HG02885 (cell line): ENCODE results near the gene CNOT6.
"Not testable (repeated sequence)": the region's sequence is repeated elsewhere in the genome, so short reads cannot be mapped to it uniquely, and the experiment has no call there.

Source experiments
- ATAC-seq: cut with Tn5 transposase; IDR thresholded peaks from one replicate; pipeline ENCODE4 v1.9.1; 2021; ENCODE audit warnings: mild to moderate bottlenecking; ENCODE audit not compliant: unreplicated experiment, poor library complexity

Gene CNOT6

DNA sequence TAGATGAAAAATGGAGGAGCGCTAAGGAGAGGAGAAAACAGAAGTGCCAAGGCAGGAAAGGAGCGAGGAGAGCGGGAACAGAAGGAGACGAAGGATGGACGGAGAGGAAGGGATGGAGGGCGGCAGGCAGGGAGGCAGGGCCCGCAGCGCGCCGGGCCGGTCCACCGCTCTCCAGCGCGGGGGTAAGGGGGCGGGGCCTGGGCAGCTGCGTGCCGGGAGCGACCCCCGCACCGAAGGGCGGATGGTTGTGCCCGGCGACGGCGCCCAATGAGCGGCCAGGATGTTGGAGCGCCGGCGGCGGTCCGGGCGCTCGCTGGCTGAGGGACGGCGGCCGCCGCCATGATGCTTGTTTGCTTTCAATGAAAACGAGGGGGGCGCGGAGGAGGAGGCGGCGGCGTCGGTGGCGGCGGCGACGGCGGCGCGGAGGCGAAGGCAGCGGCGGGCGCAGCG, at the start of gene CNOT6:
CNOT6 (plus strand) TSS at position 320 of the 450 bp plus-strand sequence. CDS start 34,898 bp downstream, outside the sequence.
- peak; percentile 94 for ATAC-seq

DNA sequence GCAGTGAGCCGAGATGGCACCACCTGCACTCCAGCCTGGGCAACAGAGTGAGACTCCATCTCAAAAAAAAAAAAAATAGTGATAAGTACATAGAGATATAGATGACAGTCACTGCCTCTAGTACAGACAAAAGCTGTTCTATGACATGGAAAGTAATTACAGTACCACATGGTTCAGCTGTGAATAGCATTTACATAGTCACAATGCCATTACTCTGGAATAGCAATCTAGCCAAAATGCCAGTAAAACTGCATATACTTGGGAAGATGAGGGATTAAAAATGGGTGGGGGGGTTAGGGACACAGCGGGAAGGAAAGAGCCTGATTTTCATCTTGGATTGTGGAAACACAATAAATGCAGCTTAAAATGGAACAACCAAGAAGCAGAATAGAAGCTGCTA, 39.4 kb upstream of the CNOT6 start:
- no peak for ATAC-seq

DNA sequence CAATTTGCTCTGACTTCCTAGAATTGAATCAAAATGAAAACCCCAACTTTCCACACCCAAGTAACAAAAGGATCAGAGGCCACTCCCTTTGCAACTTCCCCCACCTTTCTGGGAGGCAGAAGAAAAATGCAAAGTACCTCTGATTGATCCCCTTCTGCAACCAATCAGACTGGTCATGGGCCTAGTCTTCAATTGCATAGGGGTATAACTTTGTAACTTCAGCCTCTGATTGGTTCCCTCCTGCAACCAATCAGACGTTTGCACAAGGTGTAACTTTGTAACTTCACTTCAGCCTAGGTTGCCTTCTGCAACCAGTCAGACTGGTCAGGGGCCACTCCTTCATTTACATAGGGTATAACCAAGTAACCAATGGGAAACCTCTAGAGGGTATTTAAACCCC, 38.3 kb upstream of the CNOT6 start:
- no peak for ATAC-seq

DNA sequence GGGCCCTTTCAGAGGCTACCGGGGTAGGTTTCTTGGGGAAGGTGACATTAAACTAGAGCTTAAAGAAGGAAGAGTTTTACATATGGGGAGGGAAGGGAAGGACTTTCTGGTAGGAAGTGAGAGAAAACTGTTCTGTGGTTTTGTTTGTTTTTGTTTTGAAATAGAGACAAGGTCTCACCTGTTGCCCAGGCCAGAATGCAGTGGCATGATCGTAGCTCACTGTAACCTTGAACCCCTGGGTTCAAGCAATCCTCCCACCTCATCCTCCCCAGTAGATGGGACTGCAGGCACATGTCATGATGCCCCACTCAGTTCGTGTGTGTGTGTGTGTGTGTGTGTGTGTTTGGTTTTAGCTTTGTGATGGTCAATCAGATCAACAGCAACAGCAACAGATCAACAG, 37.4 kb upstream of the CNOT6 start:
- no peak for ATAC-seq

DNA sequence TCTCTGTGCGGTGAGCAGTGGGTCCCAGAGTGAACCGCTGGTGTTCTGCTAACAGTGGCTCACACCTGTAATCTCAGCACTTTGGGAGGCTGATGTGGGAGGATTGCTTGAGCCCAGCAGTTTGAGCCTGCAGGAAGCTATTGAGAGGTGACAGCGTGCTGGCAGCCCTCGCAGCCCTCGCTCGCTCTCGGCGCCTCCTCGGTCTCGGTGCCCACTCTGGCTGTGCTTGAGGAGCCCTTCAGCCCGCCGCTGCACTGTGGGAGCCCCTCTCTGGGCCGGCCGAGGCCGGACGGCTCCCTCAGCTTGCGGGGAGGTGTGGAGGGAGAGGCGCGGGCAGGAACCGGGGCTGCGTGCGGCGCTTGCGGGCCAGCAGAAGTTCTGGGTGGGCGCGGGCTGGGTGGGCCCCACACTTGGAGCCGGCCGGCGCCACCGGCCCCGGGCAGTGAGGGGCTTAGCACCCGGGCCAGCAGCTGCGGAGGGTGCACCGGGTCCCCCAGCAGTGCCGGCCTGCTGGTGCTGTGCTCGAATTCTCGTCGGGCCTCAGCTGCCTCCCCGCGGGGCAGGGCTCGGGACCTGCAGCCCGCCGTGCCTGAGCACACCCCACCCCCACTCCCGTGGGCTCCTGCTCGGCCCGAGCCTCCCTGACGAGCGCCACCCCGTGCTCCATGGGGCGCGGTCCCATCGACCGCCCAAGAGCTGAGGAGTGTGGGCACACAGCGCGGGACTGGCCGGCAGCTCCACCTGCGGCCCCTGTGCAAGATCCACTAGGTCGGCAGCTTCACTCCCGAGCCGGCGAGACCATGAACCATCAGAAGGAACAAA, 35.1 kb upstream of the CNOT6 start:
- ATAC-seq = not testable (repeated sequence)

DNA sequence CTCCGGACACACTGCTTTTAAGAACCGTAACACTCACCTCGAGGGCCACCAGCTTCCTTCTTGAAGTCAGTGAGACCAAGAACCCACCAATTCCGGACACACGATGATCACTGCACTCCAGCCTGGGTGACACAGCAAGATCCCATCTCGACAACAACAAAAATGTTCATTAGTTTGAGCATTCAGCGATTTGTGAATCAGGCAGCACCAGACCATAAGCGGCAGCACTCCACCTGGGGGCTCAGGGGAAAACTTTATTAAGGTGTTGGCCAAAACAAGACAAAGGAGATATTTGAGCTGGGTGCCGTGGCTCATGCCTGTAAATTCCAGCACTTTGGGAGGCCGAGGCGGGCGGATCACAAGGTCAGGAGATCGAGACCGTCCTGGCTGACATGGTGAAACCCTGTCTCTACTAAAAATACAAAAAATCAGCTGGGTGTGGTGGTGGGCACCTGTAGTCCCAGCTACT, 34.5 kb upstream of the CNOT6 start:
- not testable (repeated sequence) for ATAC-seq

DNA sequence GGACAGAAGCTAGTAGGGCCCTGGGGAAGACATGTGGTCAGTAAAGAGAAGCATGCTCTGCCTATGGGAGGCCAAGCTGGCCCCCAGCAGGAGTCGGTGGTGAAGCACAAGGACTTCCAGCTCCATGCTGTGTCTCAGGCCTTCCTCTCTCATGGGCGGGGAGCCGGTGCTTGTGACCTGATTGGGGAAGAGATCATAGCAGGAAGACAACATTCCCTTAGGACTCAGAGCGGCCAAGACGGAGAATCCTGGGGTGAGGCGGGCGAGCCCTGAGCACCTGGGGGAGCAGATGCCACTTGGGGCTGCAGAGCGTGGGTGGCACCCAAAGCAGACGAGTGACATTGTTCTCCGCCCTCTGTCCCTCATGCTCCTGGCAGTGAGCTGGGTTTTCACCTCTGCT, 33.3 kb upstream of the CNOT6 start:
- ATAC-seq = no peak

DNA sequence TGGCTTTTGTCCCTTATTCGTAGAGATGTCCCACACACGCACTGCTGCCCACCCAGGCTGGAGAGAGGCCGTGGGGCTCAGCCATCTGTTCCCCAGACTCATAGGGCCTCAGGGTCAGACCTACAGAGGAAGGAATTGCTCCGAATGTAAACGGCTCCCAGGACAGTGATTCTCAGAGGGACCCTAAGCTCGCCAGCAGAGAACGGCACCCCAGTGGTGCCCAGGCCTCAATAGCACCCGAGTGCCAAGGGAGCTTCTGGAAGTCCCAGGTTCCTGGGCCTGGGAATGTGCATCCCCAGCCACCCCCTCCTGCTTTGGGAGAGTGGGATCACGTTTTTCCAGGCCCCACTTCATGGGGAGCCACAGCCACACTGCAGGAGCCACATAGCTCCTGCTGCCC, 32.9 kb upstream of the CNOT6 start:
- no peak for ATAC-seq

DNA sequence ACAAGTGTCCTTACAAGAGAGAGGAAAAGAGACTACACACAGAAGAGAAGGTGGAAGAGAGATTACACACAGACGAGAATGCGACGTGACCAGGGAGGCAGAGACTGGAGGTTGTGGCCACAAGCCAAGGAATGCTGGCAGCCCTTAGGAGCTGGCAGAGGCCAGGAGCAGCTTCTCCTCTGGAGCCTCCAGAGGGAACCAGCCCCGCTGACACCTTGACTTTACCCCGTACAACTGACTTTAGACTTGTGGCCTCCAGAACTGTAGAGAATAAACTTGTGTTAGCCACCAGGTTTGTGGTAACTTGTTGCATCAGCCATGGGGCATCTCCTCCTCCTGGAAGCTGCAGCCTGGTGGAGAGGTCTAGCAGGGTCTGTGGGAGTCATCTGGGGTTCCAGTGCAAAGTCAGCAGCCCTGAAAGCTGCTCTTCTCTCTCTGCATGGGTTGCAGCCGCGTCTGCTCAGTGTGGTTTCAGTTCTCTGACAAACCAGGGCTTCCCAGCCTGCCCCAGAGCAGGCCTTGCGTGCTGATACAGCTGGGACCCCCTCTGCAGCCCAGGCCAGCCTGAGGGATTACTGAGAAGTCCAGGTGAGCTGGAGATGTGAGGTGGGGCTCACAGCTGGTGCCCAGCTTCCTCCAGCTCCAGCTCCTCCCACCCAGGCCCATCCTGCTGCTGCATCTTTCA, 30.8 kb upstream of the CNOT6 start:
- ATAC-seq = no peak

DNA sequence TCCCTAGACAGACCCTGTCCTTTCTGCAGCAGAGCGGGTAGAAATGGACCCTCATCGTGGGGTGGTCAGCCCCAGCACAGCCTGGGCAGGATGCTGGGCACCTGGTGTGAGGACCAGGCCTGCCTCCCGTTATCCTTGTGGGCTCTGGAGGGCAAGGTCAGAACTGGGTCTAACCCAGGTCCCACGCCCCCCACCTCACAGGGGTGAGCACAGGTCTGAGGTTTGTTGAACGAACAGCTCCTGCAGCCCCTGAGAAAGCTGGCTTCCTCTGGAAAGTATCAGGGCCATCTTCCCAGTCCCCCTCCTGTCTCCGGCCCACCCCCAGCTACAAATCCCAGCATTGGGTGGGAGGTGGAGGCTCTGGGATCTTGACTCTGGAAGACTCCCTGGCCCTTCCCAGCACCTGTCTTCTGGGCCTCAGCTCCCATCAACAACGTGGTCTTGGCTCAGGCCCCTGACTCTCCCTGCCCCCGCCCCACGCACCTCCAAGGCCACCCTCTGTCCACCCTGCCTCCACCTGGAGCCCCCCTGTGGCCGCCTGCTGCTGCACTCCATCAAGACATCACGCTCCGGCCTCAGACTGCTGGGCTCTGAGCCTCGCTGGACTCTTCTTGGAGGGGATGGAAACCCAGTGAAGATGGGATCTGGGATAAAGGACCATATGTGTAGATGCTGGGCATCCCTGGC, 30.1 kb upstream of the CNOT6 start:
- no peak for ATAC-seq

DNA sequence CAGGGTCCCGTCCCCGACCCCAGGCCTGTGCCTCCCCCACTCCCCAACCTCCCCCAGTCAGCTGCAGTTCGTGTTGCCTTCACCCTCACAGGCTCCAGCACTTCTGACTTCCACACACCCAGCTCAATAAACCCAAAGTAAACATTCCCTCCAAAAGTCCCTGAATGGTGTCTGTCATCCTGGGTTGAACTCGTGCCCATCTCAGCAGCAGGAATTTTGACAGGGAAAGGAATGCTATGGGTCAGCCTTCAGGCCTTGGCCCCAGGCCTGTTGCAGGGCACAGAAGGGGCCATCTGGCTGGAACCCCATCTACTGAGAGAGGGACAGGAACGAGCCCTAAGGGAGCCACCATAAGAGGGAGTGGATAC, 29.6 kb upstream of the CNOT6 start:
- ATAC-seq = no peak

DNA sequence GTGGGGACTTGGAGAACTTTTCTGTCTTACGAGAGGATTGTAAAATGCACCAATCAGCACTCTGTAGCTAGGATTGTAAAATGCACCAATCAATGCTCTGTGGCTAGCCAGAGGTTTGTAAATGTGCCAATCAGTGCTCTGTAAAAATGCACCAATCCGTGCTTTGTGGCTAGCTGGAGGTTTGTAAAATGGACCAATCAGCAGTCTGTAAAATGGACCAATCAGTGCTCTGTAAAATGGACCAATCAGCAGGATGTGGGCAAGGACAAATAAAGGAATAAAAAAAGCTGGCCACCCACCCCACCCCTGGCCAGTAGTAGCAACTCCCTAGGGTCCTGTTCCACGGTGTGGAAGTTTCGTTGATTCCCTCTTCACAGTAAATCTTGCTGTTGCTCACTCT, 29.1 kb upstream of the CNOT6 start:
- ATAC-seq = not testable (repeated sequence)

DNA sequence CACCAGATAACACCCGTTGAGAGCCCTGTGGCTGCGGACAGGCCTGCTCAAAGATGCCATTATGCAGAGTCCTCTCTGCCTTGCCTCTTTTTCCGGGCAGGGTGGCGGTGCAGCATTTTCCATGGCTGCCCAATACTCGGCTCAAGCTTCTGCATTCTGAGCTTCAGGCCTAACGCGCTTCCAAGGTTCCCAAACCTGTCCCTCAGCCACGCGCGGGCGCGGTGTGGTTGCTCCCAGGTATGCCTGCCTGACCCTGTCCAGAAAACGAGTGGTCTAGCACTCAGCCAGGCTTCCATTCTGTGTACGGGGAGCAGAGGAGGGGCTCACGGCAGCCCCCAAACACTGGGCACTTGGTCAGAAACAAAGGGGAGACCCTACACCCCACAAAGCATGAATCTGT, 27.9 kb upstream of the CNOT6 start:
- ATAC-seq = no peak

DNA sequence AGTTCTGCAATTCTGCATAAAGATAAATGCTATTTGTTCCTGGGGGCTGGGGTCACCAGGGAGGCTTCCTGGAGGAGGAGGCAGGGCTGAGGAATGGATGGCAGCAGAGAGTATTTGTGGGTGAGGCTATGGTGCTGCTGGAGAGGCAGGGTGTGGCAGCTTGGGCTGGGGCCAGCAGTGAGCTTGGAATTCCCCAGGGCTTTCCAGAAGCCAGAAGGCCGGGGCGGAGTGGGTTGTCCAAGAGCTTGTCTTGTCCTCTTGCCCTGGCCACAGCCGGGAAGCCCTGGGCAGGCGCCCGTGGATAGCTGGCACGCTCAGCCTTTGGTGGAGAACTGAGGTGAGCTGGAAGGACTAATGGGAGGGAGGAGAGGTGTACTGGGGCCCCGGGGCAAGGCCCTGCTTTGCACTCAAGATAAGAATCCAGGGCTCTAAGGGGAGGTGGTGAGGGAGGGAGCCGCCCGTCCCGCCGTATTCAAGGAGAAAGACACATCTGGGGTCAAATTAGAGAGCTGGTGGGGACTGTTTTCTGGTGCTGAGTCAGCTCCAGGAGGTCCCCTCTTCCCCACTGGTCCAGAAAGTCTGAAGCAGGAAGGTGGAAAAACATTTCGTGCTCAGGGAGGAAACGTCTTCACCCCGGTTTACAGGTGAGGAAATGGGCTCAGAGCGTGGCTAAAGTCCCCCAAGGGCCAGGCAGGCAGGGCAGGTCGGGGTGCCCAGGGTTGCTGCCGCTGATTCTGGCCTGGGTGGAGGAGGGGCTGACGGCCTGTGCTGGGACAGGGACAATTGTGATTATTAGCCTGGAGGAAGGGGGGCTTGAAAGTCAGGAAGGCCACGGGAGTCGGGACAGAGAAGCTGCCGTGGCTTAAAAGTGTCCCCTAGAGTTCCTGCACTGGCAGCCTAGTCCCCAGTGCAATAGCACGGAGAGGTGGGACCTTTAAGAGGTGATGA, 26.9 kb upstream of the CNOT6 start:
- ATAC-seq = no peak

DNA sequence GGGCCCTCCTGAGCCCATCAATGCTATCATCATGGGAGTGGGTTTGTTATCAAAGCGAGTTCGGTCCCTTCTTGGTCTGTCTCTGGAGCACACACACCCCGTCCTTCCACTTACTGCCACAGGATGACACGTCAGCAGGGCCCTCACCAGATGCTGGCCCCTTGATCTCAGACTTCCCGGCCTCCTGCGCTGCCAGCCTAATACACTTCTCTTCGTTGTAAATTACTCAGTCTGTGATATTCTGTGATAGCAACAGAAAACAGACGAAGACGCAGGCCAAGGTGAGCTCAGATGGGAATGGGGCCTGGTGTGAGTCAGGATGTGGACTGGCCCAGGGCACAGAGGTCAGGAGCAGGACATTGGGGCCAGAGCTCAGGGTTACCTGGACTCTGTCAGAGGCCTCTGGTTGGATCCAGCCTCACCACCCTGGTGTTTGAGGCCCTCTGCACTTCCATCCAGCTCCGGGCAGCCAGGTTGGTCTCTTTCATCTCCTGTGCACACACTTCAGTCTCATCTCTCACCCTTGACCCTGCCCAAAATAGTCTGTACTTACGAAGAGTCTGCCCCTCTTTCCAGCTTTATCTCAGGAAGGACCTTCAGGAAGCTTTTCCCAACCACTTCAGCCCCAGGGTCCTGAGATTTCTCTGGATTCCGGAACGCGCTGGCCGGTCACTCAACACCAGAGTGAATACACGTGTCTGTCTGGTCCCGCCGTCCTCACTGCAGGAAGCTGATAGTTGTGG, 26.0 kb upstream of the CNOT6 start:
- no peak for ATAC-seq

DNA sequence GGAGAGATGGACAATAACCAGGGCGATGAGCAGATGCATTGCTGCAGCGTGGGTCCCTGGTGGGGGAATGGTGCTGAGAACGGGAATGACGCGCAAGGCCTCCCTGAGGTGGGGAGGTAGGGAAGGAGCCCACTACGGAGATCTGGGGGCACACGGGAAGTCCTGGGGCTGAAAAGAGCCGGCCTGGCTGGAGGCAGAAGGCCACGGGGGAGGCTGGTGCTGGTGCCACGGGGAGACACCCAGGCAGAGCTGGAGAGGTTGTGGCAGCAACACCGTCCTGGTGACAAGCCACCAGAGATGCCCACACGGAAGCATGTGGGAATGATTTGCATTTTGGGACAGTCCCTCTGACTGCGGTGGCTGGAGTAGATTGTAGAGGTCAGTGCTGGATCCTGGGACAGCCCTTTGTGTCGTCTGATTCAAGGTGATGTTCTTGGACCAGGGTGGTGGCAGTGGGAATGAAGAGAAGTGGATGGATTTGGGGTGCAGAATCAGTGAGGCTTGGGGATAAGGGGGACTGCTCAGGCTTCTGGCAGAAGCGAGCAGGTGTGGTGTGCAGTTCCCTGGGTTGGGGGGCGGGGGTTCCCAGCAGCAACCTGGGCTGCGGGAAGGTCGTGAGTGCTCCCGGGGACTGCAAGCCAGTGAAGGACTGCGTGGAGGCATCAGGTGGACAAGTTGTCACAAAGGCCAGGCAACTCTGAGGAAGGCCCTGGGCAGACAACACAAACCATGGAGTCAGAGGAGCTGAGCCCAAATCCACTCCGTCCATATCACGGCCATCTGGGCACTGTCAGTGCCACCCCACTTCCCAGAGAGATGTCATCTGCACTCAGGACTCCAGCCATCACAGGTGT, 25.2 kb upstream of the CNOT6 start:
- no peak for ATAC-seq

DNA sequence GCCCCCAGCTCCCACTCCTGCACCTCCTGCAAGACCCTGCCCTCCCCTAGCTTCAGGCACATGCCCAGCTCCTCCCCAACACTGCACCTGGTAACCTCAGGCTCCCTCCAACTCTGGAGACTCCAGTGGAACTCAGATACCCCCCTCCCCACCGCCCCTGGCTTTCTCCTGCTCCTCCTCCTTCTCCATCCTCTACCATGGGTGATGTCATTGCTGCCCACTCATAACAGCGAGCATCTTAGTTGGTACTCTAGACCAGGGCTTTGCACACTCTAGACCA, 24.7 kb upstream of the CNOT6 start:
- no peak for ATAC-seq

DNA sequence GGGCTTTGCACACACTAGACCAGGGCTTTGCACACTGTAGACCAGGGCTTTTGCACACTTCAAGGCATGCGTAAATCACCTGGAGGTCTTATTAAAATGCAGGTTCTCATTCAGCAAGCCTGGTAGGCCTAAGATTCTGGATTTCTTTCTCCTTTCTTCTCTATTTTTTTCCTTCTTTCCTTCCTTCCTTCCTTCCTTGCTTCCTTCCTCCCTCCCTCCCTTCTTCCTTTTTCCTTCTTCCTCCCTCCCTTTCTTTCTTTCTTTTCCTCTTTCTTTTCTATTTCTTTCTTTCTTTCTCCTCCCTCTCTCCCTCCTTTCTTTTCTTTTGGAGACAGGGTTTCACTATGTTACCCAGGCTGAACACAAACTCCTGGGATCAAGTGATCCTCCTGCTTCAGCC, 24.3 kb upstream of the CNOT6 start:
- ATAC-seq = no peak

DNA sequence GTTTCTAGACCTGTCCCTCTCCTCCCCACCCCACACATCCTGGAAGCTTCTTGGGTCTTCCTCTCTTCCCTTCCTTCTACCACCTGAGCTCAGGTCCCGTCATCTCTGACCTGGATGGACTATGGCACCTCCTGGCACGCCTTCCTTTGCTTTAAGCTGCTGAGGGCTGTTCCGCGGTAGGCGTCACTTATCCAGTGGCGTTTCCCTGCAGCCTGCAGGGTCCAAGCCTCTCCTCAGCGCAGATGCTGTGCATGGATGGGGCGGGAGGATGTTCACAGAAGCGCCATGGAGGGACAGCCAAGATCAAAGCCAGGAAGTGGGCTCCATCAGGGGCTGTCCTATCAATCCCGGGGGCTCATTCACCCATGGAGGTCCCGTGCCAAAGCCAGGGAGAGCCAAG, 23.8 kb upstream of the CNOT6 start:
- ATAC-seq = no peak
